ENCODE results near the gene TFEB.

TFEB gene

DNA sequence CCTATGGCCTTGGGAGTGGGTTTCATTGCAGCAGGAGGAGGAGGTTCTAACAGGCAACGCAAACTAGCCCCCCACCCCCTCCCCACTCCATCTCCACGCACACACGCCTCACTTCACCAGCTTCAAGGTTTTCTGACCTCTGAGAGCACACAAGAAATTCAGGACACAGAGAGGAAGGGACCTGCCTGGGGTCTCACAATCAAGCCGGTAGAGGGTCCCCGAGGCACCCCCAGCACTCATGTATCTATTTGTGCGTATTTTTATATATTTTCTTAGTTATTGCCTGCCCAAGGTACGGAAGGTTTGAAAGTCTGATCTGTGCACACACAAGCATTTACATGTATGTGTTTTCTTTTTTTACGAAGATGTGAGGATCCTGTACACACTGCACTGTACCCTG, 80.2 kb downstream of the TFEB start:
- no peaks in the 10 kb centered on the region for H3K4me1 Mint-ChIP-seq (ENCODE audit: low read depth)
- H3K27ac Mint-ChIP-seq: no peak overlapping the region
- H3K4me3 Mint-ChIP-seq: no peak overlapping the region
- no peaks in the 10 kb centered on the region for H3K9me3 Mint-ChIP-seq
- H3K36me3 Mint-ChIP-seq (ENCODE audit: low read depth): no peaks in the 10 kb centered on the region
- peaks cover 2% of the 10 kb centered on the region for H3K27me3 Mint-ChIP-seq (ENCODE audit: low read depth)
- no peak for DNase-seq (ENCODE audit: low spot score)

DNA sequence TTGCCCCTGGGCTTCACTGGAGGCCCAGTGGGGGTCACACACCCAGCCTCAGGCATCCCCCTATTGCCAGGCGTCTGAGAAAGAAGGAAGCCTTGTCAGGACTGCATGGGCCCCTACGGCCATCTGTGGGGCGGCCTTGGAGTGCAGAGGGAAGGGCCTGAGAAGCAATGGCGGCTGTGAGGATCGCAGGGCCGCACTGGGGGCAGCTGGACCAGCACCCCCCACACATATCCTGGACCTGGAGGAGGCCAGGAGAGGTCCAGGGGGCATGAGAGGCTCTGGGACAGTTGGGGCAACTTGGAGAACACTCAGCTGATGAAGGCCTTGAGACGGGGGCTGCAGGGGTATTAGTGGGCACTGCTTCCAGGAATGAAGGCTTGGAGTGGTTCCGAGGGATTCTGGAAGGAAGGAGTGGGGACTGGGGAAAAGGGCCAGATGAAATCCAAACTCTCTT, 80.7 kb downstream of the TFEB start:
- no peak overlapping the region for H3K27ac Mint-ChIP-seq
- H3K9me3 Mint-ChIP-seq: no peaks in the 10 kb centered on the region
- H3K4me1 Mint-ChIP-seq (ENCODE audit: low read depth): no peaks in the 10 kb centered on the region
- H3K27me3 Mint-ChIP-seq (ENCODE audit: low read depth): peaks cover 2% of the 10 kb centered on the region
- no peak for DNase-seq (ENCODE audit: low spot score)
- H3K4me3 Mint-ChIP-seq: no peak overlapping the region
- H3K36me3 Mint-ChIP-seq (ENCODE audit: low read depth): no peaks in the 10 kb centered on the region

DNA sequence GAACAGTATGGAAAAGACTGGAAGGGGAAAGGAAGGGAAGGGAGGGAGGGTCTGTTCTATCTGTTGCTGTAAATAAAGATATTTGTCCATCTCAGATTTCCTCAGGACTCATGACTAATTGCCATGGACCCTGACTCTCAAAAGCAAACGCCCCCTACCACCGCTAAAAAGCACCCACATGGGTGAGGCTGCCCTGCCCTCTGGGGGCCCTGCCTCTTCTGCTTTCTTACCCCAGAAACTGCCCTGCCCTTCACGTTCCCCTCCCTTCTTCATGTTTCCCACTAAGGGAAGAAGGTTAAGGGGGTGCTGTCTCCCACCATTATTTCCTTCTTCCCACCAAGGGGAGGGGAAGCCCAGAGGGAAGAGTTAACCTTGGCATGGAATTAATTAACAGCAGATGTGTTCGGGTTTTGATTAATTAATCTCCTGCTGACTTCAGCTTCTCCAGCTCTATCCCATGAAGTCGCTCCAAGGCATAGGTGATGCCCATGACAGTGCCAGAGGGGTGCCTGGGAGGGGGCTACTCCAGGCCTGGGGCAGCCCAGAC, 81.2 kb downstream of the TFEB start:
- Mint-ChIP-seq H3K27me3 (ENCODE audit: low read depth) (peaks cover 2% of the 10 kb centered on the region), H3K9me3 (no peaks in the 10 kb centered on the region), H3K36me3 (ENCODE audit: low read depth) (no peaks in the 10 kb centered on the region), H3K4me1 (ENCODE audit: low read depth) (no peaks in the 10 kb centered on the region), H3K4me3 (no peak overlapping the region), H3K27ac (no peak overlapping the region)
- DNase-seq (ENCODE audit: low spot score): no peak

DNA sequence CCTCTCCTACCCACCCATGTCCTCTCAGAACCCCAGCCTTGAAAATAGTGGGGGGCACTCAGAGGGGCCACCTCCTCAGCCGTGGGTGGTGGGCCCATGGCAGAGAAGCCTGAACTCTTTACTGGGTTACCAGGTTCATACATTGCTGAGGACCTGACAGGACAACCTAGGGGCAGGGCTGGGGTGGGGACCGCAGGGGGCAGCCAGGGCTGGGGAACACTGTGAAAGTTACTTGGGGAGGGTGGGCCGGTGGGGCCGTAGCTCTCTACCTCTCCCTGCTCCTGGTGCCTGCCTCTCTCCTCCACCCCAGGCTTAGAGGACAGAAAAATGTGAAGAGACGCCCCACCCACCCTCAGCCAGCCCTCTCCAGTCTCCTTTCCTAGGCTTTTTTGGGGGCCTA, 81.7 kb downstream of the TFEB start:
- no peak overlapping the region for H3K4me3 Mint-ChIP-seq
- H3K4me1 Mint-ChIP-seq (ENCODE audit: low read depth): no peaks in the 10 kb centered on the region
- DNase-seq (ENCODE audit: low spot score): no peak
- H3K27me3 Mint-ChIP-seq (ENCODE audit: low read depth): peaks cover 2% of the 10 kb centered on the region
- no peak overlapping the region for H3K27ac Mint-ChIP-seq
- no peaks in the 10 kb centered on the region for H3K36me3 Mint-ChIP-seq (ENCODE audit: low read depth)
- no peaks in the 10 kb centered on the region for H3K9me3 Mint-ChIP-seq

DNA sequence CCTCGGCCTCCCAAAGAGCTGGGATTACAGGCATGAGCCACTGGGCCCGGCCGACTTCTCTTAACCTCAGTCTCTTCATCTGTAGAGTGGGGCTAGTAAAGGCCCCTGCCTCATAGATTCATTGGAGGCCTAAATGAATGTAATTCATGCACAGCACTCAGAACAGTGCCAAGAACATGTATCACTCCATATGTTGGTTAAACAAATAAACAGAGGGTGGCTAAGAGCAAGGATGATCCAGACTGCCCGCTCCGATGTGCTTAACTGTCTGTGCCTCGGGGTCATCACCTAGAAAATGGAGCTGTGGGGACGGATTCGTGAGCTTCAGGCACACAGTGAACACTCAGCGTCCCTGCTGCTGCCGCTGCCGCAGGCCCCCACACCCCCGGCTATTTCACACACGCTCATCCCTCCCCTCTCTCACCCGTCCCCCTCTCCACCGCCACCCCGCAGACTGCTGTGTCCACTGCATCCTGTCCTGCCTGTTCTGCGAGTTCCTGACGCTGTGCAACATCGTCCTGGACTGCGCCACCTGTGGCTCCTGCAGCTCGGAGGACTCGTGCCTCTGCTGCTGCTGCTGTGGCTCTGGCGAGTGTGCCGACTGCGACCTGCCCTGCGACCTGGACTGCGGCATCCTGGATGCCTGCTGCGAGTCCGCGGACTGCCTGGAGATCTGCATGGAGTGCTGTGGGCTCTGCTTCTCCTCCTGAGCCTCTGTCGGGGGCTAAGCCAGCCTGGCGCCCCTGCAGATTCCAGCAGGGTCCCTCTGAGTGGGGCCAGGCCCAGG, 82.3 kb downstream of the TFEB start:
- Mint-ChIP-seq H3K27me3 (ENCODE audit: low read depth) (peaks cover 2% of the 10 kb centered on the region), H3K27ac (no peak overlapping the region), H3K9me3 (no peaks in the 10 kb centered on the region), H3K36me3 (ENCODE audit: low read depth) (no peaks in the 10 kb centered on the region), H3K4me1 (ENCODE audit: low read depth) (no peaks in the 10 kb centered on the region), H3K4me3 (no peak overlapping the region)
- DNase-seq (ENCODE audit: low spot score): no peak

DNA sequence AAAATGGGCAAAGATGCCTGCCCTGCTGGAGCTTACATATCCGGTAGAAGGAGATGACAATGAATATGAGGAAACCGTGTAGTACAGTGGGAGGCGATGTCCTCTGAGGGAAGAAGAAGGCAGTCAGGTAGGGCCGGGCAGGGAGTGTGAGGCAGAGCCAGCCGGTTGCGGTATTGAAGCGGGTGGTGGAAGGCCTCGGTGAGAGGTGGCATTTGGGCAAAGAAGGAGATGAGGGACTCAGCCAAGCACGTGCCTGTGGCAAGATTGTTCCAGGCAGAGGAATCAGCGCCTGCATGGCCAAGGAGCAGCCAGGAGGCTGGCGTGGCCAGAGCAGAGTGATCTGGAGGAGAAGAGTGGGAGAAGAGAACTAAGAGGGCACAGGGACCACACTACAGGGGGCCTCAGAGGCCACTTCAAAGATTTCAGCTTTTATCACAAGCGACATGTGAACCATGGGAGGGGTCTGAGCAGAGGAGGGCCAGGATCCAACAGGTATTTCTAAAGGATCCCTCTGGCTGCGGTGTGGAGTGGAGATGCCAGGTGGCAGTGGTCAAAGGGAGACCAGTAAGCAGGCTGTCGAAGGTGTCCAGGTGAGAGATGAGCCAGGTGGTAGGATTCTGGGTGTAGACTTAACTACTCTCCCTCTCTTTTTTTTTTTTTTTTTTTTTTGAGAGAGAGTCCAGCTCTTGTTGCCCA, 83.3 kb downstream of the TFEB start:
- H3K27me3 Mint-ChIP-seq (ENCODE audit: low read depth): peaks cover 2% of the 10 kb centered on the region
- no peaks in the 10 kb centered on the region for H3K36me3 Mint-ChIP-seq (ENCODE audit: low read depth)
- H3K4me1 Mint-ChIP-seq (ENCODE audit: low read depth): no peaks in the 10 kb centered on the region
- H3K27ac Mint-ChIP-seq: no peak overlapping the region
- no peak for DNase-seq (ENCODE audit: low spot score)
- no peaks in the 10 kb centered on the region for H3K9me3 Mint-ChIP-seq
- H3K4me3 Mint-ChIP-seq: no peak overlapping the region

DNA sequence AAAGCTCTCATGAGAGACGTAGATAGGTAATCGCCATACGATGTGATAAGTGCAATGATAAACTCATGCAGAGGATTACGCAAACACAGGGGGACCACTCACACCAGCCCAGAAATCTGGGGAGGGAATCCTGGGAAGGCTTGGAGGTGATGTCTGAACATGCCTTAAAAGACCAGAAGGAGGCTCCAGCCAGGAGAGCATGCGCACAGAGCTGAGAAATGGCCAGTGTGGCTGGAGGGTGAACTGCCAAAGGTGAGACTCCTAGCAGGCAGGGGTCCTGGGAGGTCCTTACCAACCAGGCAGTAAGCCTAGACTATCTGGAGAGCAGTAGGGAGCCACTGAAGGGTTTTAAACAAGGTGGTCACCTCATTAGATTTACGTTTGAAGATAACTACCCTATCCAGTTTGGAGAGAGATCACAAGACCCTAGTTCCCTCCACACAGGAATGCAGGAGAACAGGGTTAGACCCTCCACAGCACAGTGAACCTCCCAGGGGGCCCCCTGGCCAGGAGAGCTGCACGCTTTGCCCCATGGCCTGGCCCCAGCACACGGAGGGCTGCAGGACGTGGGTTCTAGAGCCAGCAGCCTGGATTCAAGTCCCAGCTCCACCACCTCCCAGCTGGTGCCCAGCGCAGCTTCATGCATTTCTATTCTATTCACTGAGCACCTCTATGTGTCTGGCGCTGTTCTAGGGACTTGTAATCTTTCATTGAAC, 84.0 kb downstream of the TFEB start:
- Mint-ChIP-seq H3K36me3 (ENCODE audit: low read depth) (no peaks in the 10 kb centered on the region), H3K9me3 (no peaks in the 10 kb centered on the region), H3K4me3 (no peak overlapping the region), H3K27me3 (ENCODE audit: low read depth) (peaks cover 2% of the 10 kb centered on the region), H3K4me1 (ENCODE audit: low read depth) (no peaks in the 10 kb centered on the region), H3K27ac (no peak overlapping the region)
- no peak for DNase-seq (ENCODE audit: low spot score)

DNA sequence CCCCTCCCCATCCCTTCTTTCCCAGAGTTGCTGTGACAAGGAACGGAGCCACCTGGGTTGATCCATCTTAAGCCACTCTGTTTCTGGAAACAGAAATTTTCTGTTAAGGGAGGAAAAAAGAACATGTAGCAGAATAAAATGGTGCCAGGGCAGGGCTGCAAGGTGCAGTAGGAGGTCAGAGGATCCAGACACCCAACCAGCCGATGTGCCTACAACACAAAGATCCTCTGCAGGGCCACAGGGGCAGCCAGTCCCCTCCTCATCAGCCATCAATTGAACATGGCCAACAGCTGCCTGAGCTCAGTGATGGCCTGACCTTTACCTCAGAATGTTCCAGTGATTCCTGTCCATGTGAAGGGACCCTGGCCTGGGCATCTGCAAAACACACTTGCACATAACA, 85.3 kb downstream of the TFEB start:
- Mint-ChIP-seq H3K4me1 (ENCODE audit: low read depth) (no peaks in the 10 kb centered on the region), H3K36me3 (ENCODE audit: low read depth) (no peaks in the 10 kb centered on the region)

DNA sequence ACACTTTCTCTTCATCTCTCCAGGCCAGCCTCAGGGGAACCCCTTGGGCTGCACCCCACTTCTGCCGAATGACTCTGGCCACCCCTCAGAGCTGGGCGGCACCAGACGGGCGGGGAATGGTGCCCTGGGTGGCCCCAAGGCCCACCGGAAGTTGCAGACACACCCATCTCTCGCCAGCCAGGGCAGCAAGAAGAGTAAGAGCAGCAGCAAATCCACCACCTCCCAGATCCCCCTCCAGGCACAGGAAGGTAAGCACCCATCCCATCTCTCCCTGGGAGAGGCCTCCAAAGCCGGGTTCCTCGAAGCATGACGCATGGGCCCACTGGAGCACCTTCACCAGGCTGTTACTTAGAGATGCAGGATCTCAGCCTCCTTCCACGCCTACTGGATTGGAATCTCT, 85.8 kb downstream of the TFEB start:
- H3K27me3 Mint-ChIP-seq (ENCODE audit: low read depth): peaks cover 5% of the 10 kb centered on the region

More for the DNA sequence above, 85.3 kb downstream of the TFEB start:
- Mint-ChIP-seq H3K9me3 (no peaks in the 10 kb centered on the region), H3K27me3 (ENCODE audit: low read depth) (peaks cover 5% of the 10 kb centered on the region), H3K4me3 (no peak overlapping the region), H3K27ac (no peak overlapping the region)
- DNase-seq (ENCODE audit: low spot score): no peak

DNA sequence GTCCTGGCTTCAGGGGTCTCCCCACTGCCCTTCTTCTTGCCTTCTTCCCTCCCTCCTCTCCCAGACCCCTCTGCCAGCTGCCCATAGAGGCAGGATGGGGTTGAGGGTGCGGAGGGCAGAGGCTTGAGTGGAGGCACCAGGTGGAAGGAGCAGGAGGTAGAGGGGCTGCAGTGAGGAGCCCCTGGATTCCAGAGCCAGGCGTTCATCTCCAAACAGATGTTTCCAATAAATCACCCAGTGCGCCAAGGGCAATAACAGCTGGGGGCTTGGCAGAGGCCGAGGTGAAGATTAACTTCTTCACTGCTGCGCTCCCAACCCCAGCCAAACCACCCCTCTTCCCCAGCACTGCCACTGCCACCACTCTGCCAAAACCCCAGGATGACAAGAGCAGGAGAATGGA, 86.5 kb downstream of the TFEB start:
- peaks cover 5% of the 10 kb centered on the region for H3K27me3 Mint-ChIP-seq (ENCODE audit: low read depth)
- no peaks in the 10 kb centered on the region for H3K36me3 Mint-ChIP-seq (ENCODE audit: low read depth)
- H3K4me3 Mint-ChIP-seq: no peak overlapping the region
- no peak for DNase-seq (ENCODE audit: low spot score)
- H3K27ac Mint-ChIP-seq: no peak overlapping the region
- H3K4me1 Mint-ChIP-seq (ENCODE audit: low read depth): no peaks in the 10 kb centered on the region
- H3K9me3 Mint-ChIP-seq: no peaks in the 10 kb centered on the region

More for the DNA sequence above, 85.8 kb downstream of the TFEB start:
- no peak for DNase-seq (ENCODE audit: low spot score)
- Mint-ChIP-seq H3K27ac (no peak overlapping the region), H3K4me1 (ENCODE audit: low read depth) (no peaks in the 10 kb centered on the region), H3K4me3 (no peak overlapping the region), H3K36me3 (ENCODE audit: low read depth) (no peaks in the 10 kb centered on the region), H3K9me3 (no peaks in the 10 kb centered on the region)

DNA sequence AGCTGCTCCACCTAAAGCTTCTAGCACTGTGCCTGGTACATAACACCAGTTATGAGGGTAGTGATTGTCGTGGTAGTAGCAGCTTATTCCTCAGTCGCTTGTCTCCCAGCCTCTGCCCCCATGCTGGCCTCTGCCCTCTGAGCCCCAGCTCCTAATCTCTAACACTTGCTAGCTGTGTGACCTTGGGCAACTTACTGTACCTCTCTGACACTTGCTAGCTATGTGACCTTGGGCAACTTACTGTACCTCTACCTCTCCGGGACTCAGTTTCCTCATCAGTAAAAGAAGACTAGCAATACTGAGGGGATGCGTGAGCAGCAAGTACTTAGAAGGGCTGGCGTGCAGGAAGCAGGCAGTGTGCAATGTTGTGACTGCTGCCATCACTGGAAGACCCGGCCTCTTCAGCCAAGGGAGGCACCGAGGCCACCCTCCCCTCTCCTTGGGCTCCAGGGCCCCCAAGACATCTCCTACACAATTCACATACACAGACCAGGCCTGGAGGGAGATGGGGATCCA, 87.3 kb downstream of the TFEB start:
- H3K9me3 Mint-ChIP-seq: no peaks in the 10 kb centered on the region
- peaks cover 5% of the 10 kb centered on the region for H3K27me3 Mint-ChIP-seq (ENCODE audit: low read depth)
- DNase-seq (ENCODE audit: low spot score): no peak
- no peaks in the 10 kb centered on the region for H3K36me3 Mint-ChIP-seq (ENCODE audit: low read depth)
- H3K4me3 Mint-ChIP-seq: no peak overlapping the region
- H3K27ac Mint-ChIP-seq: no peak overlapping the region
- H3K4me1 Mint-ChIP-seq (ENCODE audit: low read depth): no peaks in the 10 kb centered on the region

DNA sequence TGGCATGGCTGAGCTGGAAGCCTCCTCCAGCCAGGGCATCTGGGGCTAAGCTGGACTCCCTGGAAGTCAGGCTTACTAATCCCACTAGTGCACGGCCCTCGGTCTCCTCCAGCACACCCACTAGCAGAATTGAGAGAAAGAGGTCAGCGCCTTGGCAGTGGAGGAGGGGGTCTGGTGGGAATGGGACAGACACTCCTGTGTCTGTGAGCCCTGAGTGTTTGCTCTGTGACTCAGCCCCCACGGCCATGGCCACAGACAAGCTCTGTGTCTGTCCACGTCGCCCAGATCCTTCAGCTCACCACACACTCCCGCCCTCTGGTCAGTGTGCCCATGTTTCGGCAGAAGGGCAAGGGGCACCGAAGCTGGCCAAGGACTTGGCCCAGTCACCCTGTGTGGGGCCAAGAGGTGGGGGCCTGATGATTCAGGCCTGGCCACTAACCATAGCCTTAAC, 88.3 kb downstream of the TFEB start:
- H3K27me3 Mint-ChIP-seq (ENCODE audit: low read depth): peaks cover 11% of the 10 kb centered on the region
- no peak for DNase-seq (ENCODE audit: low spot score)
- H3K36me3 Mint-ChIP-seq (ENCODE audit: low read depth): no peaks in the 10 kb centered on the region
- no peaks in the 10 kb centered on the region for H3K4me1 Mint-ChIP-seq (ENCODE audit: low read depth)
- no peak overlapping the region for H3K27ac Mint-ChIP-seq
- H3K9me3 Mint-ChIP-seq: no peaks in the 10 kb centered on the region
- no peak overlapping the region for H3K4me3 Mint-ChIP-seq

DNA sequence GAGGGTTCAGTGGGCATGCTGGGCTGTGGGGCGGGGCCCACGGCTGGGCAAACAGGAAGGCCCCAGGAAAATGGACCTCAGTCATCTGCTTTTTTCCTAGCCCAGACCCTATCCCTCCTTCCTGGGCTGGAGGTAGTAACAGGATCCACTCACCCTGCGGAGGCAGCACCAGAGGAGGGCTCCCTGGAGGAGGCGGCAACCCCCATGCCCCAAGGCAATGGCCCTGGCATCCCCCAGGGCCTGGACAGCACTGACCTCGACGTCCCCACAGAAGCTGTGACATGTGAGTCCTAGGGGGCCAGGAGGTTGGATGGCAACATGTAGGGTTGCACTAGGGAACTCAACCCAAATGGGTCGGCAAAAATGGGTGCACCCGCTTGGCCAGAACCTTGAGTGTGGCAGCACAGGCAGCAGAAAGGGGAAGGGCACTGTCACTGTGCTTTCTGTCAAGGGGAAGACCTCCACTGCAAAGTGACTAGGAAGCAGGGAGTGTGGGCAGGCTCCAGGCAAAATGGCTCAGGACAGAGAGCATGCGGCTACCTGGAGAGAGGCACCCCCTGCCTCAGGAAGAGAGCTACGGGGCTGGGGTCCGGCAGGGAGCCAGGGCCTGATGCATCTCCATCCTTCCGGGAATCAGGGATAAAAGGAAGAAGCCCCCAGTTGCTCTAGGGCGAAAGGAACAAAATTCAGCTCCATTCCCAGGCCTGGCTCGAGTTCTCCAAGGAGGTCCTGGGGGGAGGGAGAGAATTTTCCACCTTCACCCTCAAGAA, 89.2 kb downstream of the TFEB start:
- Mint-ChIP-seq H3K27me3 (ENCODE audit: low read depth) (peaks cover 20% of the 10 kb centered on the region), H3K9me3 (no peaks in the 10 kb centered on the region), H3K4me1 (ENCODE audit: low read depth) (no peaks in the 10 kb centered on the region), H3K27ac (no peak overlapping the region), H3K4me3 (no peak overlapping the region), H3K36me3 (ENCODE audit: low read depth) (no peaks in the 10 kb centered on the region)
- DNase-seq (ENCODE audit: low spot score): no peak

Data from T-helper 2 cell treated with Interferon-gamma antibody and Interleukin-4, amounts not matched to agents 5 μg/mL and 100 μg/mL, for 36 hours (primary cell).